Stimulated activated CD8-positive, alpha-beta memory T cell treated with anti-CD3 and anti-CD28 coated beads, Interleukin-12 subunit alpha, Interleukin-12 subunit beta, amount 100 ng/mL, for 24 hours (primary cell): Measurements from ENCODE around the gene KCNMB2.

Source experiments
- DNase-seq: peaks from one replicate; pipeline ENCODE4 v3.0.0-alpha.2; 2020; ENCODE audit errors: extremely low read depth

KCNMB2 gene

DNA sequence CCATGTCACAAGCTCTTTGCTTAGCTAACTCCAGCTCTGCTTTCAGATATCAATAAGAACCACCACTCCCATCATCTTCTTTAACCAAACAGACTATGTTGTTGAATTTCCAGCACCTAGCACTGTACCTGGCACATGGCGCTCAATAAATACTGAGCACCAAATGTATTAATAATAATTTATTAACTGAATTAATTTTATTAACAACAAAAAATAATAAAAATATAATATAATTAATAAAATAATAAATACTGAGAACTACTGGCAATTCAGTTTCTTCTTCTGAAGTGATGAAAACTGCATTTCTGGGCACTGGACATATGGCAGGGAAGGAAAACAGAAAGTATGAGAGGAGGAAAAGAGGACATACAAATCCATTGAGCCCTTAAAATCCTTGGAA, 271.5 kb downstream of the KCNMB2 start:
- DNase-seq = no peak

DNA sequence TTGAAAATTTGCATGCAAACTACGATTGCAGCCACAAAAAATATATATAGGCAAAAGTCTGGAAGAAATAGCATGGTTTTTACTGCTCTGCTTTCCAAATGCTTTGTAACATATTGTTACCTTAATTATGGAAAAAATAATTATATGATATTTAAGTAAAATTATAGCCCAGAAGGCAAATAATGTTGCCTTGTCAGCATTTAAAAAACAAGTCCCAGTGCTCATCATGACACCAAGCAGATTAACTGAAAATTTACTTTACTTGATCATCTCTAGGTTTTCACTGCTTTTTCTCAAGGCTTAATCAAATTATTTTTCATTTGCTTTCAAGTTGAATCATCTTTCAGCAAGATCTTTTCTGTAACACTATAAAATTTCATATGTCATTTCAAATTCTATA, 272.5 kb downstream of the KCNMB2 start:
- no peak for DNase-seq

DNA sequence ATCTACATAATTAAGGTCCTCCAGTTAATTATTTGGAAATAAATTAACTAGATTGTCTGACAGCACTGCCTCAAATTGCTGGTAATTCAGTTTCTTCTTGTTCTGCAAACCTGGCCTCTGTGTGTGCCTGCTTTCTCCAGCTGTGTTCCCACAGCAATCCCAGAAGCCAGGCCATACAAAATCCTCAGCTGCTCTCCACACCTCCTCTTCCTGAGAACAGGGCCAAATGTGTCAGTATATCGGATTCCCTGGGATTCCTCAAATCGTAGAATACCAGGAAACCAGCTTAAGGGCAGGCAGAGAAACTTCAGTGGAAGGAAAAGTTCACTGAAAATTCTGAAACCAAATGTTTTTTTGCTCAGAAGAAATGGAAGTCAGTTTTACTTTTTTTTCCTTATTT, 273.9 kb downstream of the KCNMB2 start:
- no peak for DNase-seq

GRCh38 chr3:178822722-178823121, 286.5 kb downstream of the KCNMB2 start:
- DNase-seq = no peak

DNA sequence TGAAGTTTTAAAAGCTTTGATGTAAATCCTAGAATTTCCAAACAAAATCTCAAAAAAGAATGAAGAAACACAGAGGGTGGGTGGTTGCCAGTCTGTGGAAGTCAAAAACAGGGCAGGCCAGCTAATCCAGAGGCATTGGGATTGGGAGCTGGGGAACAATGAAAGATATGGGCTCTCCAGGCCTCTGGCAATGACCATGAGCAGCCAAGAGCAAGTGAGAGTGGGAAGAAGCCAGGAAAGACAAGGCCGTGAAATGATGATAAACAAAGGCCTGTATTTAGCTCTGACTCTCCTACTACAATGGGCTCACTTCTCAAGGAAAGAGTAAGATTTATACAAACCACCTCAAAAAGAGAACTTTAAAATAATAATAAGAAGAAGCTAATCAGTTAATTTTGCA, 286.9 kb downstream of the KCNMB2 start:
- DNase-seq = no peak

DNA sequence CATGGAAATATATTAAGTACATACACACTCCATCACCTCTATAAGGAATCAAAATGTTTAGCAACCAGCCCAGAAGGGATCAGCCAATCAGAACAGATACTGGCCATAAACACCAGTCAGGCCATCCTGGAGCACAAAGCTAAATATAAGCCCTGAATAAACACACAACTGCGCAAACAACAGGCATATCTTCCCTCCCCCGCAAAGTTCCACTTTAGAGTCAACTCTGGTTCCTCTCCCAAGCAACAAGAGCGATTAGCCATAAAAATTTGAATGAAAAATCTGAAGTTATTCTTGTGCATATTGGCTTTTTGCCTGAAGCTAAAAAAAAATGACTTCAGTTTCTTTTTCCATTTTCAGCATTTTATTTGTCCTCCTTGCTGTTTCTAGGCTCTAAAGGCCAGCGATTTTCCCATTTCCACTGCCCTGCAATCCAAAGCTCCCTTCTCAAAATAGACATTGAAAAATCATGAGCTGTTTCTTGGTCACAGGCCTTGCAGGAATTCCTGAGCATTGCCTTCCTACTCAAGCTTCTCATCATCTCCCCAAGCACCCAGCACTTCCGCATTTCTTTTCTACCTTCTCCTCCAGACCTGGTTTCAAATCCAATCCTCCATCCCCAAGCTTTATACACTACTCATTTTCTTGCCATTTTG, 287.5 kb downstream of the KCNMB2 start:
- DNase-seq = no peak

DNA sequence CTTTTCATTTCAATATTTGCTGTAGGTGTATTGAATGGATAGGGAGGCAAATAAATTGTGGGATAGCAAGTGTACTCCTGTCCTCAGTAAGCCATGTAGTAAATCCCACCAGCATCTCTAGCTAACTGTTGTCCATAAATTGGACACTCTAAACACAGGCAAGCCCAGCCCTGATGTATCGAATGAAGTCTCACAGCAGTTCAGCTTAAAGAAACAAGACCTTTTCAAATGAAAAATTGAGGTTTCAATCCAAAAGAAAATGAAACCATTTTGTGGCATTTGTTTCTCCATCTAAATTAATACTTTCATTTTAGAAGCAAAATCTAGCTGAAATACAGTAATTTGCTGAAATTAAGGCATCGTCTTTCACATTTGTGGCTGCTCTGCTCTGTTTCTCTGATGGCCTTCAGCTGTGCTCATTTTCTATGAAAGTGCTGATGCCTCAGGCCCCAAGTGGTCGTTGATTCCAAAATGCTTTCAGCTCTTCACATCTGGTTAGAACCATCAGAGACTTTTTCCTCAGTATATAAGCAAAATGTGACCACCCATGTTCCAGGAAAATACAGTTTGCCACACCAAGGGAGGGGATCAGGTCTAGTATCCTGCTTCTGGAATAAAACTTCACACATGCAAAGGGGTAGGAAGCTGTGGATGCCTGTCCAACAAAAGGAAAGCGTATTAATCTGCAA, 290.3 kb downstream of the KCNMB2 start:
- no peak for DNase-seq

- DNase-seq = no peak
Measured at GRCh38 chr3:178827285-178827856, 291.1 kb downstream of the KCNMB2 start.

- DNase-seq = no peak
Measured at GRCh38 chr3:178833695-178834094, 297.5 kb downstream of the KCNMB2 start.

DNA sequence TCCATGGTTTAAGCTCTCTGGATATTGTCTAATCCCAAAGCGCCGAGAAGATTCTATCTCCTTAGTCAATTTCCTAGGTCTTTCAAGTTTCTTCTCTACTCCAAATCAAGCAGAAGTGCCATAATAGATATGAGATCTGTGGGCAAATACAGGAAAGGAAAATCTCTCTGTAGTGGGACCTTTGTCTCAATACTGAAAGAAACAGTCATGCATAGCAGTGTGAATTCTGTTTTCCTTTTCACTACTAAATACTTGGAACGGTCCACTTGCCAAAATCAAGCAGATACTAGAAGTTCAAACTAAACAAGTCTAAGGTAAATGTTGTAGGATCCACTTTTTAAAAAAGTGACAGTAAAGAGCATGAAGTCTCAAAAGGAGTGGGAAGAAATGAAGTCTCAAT, 298.8 kb downstream of the KCNMB2 start:
- DNase-seq = no peak

DNA sequence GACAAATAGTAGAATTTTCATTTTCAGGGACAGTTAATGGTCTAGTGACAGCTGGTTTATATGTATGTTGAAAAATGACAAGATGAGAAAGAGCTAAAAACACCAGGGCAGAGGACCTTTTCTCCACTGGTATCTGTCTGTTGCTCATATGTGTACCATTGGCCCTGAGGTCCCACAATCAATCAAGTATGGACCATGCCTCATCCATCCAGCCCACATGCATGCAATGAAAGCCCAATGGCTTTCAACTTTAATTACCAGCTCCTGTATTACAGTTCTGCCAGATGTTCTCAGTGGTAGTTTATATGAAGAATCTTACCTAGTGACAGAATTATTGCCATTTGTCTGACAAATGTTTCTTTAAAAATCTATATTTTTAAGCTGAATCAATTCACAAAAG, 301.3 kb downstream of the KCNMB2 start:
- DNase-seq = no peak

GRCh38 chr3:178840586-178840985, 304.4 kb downstream of the KCNMB2 start:
- DNase-seq = no peak

GRCh38 chr3:178841011-178841410, 304.8 kb downstream of the KCNMB2 start:
- DNase-seq = no peak

DNA sequence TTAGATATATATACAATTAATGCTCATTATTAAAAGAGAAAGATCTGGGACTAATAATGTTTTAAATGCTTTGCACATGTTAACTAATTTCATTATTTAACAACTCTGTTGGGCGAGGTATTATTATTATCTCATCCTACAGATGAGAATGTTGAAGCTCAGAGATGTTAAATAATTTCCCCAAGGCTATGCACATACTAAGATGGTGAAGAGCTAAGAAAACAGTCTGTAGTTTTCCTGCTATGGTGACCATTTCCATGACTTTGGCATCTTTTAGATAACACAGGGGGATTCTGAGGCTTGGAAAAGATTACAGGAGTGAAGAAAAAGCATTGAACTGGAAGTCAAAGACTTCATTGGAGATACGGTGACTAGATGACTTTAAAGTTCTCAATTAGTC, 308.7 kb downstream of the KCNMB2 start:
- DNase-seq = no peak

DNA sequence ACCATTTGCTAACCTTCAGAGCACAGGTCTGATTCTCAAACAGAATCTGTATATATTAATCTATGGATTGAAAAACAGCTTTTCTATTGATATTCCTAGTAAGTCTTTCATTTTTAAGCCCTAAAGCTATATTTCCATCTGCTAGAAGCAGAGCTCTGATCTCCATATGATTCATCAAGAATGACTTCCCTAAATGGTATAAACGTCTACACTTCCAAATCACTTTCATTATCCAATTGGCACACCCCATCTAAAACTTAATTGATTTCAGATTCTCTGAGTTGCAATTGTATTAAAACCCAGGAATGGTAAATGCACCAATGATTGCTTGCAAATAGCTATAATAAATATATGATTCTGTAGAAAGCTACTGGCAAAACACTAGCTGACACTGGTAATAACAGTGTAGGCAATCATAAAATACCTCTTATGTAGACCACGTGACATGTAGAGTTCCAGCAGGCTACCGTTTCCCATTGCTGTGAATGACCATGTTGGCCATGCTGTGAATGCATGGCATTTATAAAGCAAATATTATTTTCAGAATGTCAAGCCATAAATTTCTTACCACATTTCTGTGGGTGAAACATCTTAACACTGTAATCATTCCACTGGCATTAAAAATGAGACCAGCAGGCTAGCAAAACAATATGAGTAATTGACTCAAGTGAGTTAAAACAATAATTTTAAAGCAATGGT, 309.3 kb downstream of the KCNMB2 start:
- DNase-seq = no peak

GRCh38 chr3:178847190-178847589, 311.0 kb downstream of the KCNMB2 start:
- DNase-seq = no peak

GRCh38 chr3:178849199-178849910, 313.1 kb downstream of the KCNMB2 start:
- no peak for DNase-seq

GRCh38 chr3:178850450-178851190, 314.4 kb downstream of the KCNMB2 start:
- no peak for DNase-seq

DNA sequence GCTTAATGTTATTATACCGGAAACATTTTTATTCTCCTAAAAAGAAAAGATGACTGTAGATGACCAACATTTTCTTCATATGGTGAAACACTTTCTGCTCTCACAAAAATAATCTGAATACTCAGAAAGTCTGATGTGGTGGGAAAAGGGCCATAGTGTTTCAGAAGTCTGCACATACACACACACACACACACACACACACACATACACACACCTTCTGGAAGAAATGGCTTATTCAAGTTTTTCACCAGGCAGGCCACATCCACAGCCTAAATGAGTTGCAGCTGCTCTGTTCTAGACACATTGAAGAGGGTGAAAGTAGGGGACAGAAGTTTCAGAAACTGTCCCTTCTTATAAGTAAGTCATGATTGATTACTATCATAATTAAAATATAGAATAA, 315.3 kb downstream of the KCNMB2 start:
- no peak for DNase-seq

GRCh38 chr3:178856804-178857203, 320.6 kb downstream of the KCNMB2 start:
- DNase-seq = no peak

DNA sequence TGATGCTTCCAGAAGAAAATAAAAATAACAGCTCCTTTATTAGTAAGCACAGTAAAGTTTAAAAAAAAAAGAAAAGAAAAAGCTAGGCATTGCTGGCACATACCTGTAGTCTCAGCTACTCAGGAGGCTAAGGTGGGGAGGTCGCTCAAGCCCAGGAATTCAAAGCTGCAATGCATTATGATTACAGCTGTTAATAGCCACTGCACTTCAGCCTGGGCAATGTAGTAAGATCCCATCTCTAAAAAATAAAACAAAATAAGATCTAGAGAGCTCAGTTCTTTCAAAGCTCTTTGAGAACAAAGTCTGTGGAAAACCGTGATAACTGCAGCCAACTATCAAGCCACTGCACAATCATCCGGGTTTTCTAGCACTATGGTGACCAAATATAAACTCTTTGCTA, 323.1 kb downstream of the KCNMB2 start:
- DNase-seq = no peak
